ENCODE results near the gene ISCU. TPM values are rescaled to one million over a fixed set of nuclear protein-coding genes. Genes with fewer than 3 reads are reported as not detected.

Gene ISCU
- total RNA-seq, 1 experiment from 2014 or later, result 86.9 TPM

GRCh38 chr12:108570743-108571608 is 8.6 kb downstream of the ISCU start:
- peaks cover 2% of the 10 kb centered on the region for H3K36me3 ChIP-seq (ENCODE audit: control insufficient read depth, insufficient read depth, low read length)
- no peaks in the 10 kb centered on the region for H3K27me3 ChIP-seq (replicated peaks; ENCODE audit: control insufficient read depth, insufficient read depth, low read length)
- ChIA-PET CTCF (interaction anchor here (1.1 kb wide), 1 partner anchor 48 kb away, joined by 3 read pairs; no protein-coding TSS in a partner anchor), POLR2A (no interaction called here)
- BruUV-seq (replicated peaks), result no TSS peak
- no peaks in the 10 kb centered on the region for H3K4me1 Mint-ChIP-seq (ENCODE audit: low read depth, unreplicated experiment)
- no peaks in the 10 kb centered on the region for H3K9me3 ChIP-seq
- peaks cover 15% of the 10 kb centered on the region for H3K36me3 Mint-ChIP-seq (ENCODE audit: insufficient read depth, unreplicated experiment)
- intact Hi-C loops (cut with micrococcal nuclease; ENCODE audit: unreplicated experiment), result loop anchor here (1.0 kb wide), 1 partner anchor 47 kb away; no protein-coding TSS in a partner anchor
- no peaks in the 10 kb centered on the region for H3K4me1 ChIP-seq
- no peaks in the 10 kb centered on the region for H3K9me3 Mint-ChIP-seq (ENCODE audit: unreplicated experiment)
- TF ChIP-seq CTCF (IDR thresholded peaks at IDR 0.05; ENCODE audit: insufficient read depth in 1 of 2, low read depth in 1 of 2, low read length in 1 of 2, severe bottlenecking in 1 of 2, unreplicated experiment in 1 of 2), result no peak
- H3K27me3 Mint-ChIP-seq (ENCODE audit: insufficient read depth, unreplicated experiment), result peaks cover 4% of the 10 kb centered on the region
- no peak overlapping the region for H3K4me3 ChIP-seq (ENCODE audit: low read depth, low read length)
- no peak for DNase-seq
- H3K4me3 Mint-ChIP-seq (ENCODE audit: unreplicated experiment), result no peak overlapping the region
- no peak overlapping the region for H3K27ac Mint-ChIP-seq (ENCODE audit: unreplicated experiment)

- ChIA-PET CTCF (interaction anchor here (1.1 kb wide), 1 partner anchor 48 kb away, joined by 3 read pairs; no protein-coding TSS in a partner anchor), POLR2A (no interaction called here)
- Mint-ChIP-seq H3K4me1 (ENCODE audit: low read depth, unreplicated experiment) (no peaks in the 10 kb centered on the region), H3K27ac (ENCODE audit: unreplicated experiment) (no peak overlapping the region), H3K36me3 (ENCODE audit: insufficient read depth, unreplicated experiment) (peaks cover 15% of the 10 kb centered on the region), H3K9me3 (ENCODE audit: unreplicated experiment) (no peaks in the 10 kb centered on the region), H3K4me3 (ENCODE audit: unreplicated experiment) (no peak overlapping the region), H3K27me3 (ENCODE audit: insufficient read depth, unreplicated experiment) (peaks cover 4% of the 10 kb centered on the region)
- Histone ChIP-seq H3K9me3 (no peaks in the 10 kb centered on the region), H3K4me3 (ENCODE audit: low read depth, low read length) (no peak overlapping the region), H3K4me1 (no peaks in the 10 kb centered on the region), H3K36me3 (ENCODE audit: control insufficient read depth, insufficient read depth, low read length) (peaks cover under 1% of the 10 kb centered on the region), H3K27me3 (replicated peaks; ENCODE audit: control insufficient read depth, insufficient read depth, low read length) (no peaks in the 10 kb centered on the region)
- BruUV-seq (replicated peaks), result no TSS peak
- no peak for TF ChIP-seq CTCF (IDR thresholded peaks at IDR 0.05; ENCODE audit: insufficient read depth in 1 of 2, low read depth in 1 of 2, low read length in 1 of 2, severe bottlenecking in 1 of 2, unreplicated experiment in 1 of 2)
- no peak for DNase-seq
- intact Hi-C loops (cut with micrococcal nuclease; ENCODE audit: unreplicated experiment), result no loop called here
Measured at GRCh38 chr12:108571609-108572165, 9.3 kb downstream of the ISCU start.

- no peak for DNase-seq
- intact Hi-C loops (cut with micrococcal nuclease; ENCODE audit: unreplicated experiment), result no loop called here
- H3K4me1 Mint-ChIP-seq (ENCODE audit: low read depth, unreplicated experiment), result no peaks in the 10 kb centered on the region
- ChIA-PET POLR2A (no interaction called here), CTCF (no interaction called here)
- H3K4me3 Mint-ChIP-seq (ENCODE audit: unreplicated experiment), result no peak overlapping the region
- no TSS peak for BruUV-seq (replicated peaks)
- H3K4me1 ChIP-seq, result no peaks in the 10 kb centered on the region
- no peaks in the 10 kb centered on the region for H3K9me3 Mint-ChIP-seq (ENCODE audit: unreplicated experiment)
- H3K27me3 ChIP-seq (replicated peaks; ENCODE audit: control insufficient read depth, insufficient read depth, low read length), result no peaks in the 10 kb centered on the region
- no peak overlapping the region for H3K4me3 ChIP-seq (ENCODE audit: low read depth, low read length)
- H3K9me3 ChIP-seq, result no peaks in the 10 kb centered on the region
- no peak for TF ChIP-seq CTCF (IDR thresholded peaks at IDR 0.05; ENCODE audit: insufficient read depth in 1 of 2, low read depth in 1 of 2, low read length in 1 of 2, severe bottlenecking in 1 of 2, unreplicated experiment in 1 of 2)
- no peaks in the 10 kb centered on the region for H3K36me3 ChIP-seq (ENCODE audit: control insufficient read depth, insufficient read depth, low read length)
- no peak overlapping the region for H3K27ac Mint-ChIP-seq (ENCODE audit: unreplicated experiment)
- peaks cover 13% of the 10 kb centered on the region for H3K36me3 Mint-ChIP-seq (ENCODE audit: insufficient read depth, unreplicated experiment)
- peaks cover 4% of the 10 kb centered on the region for H3K27me3 Mint-ChIP-seq (ENCODE audit: insufficient read depth, unreplicated experiment)
Measured at GRCh38 chr12:108572166-108572790, 9.9 kb downstream of the ISCU start.
